ENCODE measurements around the gene SEC11A. TPM values are rescaled to one million over a fixed set of nuclear protein-coding genes. Genes with fewer than 3 reads are reported as not detected.
"Not testable (repeated sequence)": the region's sequence is repeated elsewhere in the genome, so short reads cannot be mapped to it uniquely, and the experiment has no call there.

Gene SEC11A
- total and polyA plus RNA-seq, 4 donors: 56.7 to 90.2 (median 71.3) TPM

DNA sequence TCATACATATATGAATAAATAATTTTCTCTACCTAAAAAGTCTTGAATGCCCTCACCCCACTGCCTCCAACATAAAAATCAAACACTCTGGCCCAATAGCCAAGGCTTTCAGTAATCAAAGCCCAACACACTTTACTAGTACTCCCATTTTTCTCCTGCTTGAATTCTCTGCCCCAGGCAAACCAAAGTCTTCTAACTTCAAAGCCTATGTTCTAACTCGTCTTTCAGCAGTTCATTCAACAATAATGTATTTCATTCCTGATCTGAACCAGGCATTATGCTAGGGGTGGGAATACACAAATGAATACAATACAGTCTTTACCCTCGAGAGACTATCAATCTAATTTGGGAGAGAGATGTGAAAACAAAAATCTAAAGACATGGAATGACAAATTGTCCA is 21.1 kb upstream of the SEC11A start (continued):
- TF ChIP-seq, protein P1, sequence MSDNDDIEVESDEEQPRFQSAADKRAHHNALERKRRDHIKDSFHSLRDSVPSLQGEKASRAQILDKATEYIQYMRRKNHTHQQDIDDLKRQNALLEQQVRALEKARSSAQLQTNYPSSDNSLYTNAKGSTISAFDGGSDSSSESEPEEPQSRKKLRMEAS (IDR thresholded peaks at IDR 0.05): no peak

DNA sequence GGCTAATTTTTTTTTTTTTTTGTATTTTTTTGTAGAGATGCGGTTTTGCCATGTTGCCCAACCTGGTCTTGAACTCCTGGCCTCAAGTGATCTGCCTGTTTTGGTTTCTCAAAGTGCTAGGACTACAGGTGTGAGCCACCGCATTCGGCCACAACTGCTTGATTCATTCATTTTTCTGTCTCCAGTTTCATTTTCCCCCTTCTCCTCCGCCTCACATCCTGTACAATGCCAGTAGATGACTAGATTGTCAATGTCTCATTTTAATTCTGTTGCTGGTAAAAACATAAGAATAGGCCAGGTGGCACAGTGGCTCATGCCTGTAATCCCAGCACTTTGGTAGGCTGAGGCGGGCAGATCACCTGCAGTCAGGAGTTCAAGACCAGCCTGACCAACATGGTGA is 20.4 kb upstream of the SEC11A start:
- DNase-seq (ENCODE audit: low spot score): no peak
- Histone ChIP-seq H3K27ac (ENCODE audit: low read depth in 1 of 2, low read length in 2 of 2) (no peak overlapping the region), H3K27me3 (ENCODE audit: control insufficient read depth in 4 of 4, insufficient read depth in 4 of 4, low read length in 3 of 4) (no peaks in the 10 kb centered on the region), H3K9me3 (ENCODE audit: control insufficient read depth in 4 of 4, low read length in 3 of 4) (no peaks in the 10 kb centered on the region), H3K4me1 (ENCODE audit: control insufficient read depth in 4 of 4, insufficient read depth in 4 of 4, low read length in 3 of 4) (peaks cover 0 to 4% (median 0%) of the 10 kb centered on the region in 4 donors), H3K9ac (ENCODE audit: low read depth in 1 of 2, low read length in 2 of 2) (no peak overlapping the region), H3K36me3 (ENCODE audit: control insufficient read depth in 4 of 4, insufficient read depth in 3 of 4, low read depth in 1 of 4, low read length in 3 of 4) (no peaks in the 10 kb centered on the region), H3K4me3 (ENCODE audit: low read depth in 1 of 3, low read length in 3 of 3) (no peak overlapping the region)
- TF ChIP-seq RAD21 (IDR thresholded peaks at IDR 0.05): no peak
- TF ChIP-seq, protein P2, sequence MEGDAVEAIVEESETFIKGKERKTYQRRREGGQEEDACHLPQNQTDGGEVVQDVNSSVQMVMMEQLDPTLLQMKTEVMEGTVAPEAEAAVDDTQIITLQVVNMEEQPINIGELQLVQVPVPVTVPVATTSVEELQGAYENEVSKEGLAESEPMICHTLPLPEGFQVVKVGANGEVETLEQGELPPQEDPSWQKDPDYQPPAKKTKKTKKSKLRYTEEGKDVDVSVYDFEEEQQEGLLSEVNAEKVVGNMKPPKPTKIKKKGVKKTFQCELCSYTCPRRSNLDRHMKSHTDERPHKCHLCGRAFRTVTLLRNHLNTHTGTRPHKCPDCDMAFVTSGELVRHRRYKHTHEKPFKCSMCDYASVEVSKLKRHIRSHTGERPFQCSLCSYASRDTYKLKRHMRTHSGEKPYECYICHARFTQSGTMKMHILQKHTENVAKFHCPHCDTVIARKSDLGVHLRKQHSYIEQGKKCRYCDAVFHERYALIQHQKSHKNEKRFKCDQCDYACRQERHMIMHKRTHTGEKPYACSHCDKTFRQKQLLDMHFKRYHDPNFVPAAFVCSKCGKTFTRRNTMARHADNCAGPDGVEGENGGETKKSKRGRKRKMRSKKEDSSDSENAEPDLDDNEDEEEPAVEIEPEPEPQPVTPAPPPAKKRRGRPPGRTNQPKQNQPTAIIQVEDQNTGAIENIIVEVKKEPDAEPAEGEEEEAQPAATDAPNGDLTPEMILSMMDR (IDR thresholded peaks at IDR 0.05; ENCODE audit: low read depth, low read length, missing input control): no peak
- TF ChIP-seq NR2F2 (IDR thresholded peaks at IDR 0.05): no peak
- TF ChIP-seq FOXA1 (IDR thresholded peaks at IDR 0.05): no peak
- no peak for TF ChIP-seq TAF1 (conservative IDR thresholded peaks at IDR 0.05)
- no peak for TF ChIP-seq HNF4G (IDR thresholded peaks at IDR 0.05)
- TF ChIP-seq, protein P3, sequence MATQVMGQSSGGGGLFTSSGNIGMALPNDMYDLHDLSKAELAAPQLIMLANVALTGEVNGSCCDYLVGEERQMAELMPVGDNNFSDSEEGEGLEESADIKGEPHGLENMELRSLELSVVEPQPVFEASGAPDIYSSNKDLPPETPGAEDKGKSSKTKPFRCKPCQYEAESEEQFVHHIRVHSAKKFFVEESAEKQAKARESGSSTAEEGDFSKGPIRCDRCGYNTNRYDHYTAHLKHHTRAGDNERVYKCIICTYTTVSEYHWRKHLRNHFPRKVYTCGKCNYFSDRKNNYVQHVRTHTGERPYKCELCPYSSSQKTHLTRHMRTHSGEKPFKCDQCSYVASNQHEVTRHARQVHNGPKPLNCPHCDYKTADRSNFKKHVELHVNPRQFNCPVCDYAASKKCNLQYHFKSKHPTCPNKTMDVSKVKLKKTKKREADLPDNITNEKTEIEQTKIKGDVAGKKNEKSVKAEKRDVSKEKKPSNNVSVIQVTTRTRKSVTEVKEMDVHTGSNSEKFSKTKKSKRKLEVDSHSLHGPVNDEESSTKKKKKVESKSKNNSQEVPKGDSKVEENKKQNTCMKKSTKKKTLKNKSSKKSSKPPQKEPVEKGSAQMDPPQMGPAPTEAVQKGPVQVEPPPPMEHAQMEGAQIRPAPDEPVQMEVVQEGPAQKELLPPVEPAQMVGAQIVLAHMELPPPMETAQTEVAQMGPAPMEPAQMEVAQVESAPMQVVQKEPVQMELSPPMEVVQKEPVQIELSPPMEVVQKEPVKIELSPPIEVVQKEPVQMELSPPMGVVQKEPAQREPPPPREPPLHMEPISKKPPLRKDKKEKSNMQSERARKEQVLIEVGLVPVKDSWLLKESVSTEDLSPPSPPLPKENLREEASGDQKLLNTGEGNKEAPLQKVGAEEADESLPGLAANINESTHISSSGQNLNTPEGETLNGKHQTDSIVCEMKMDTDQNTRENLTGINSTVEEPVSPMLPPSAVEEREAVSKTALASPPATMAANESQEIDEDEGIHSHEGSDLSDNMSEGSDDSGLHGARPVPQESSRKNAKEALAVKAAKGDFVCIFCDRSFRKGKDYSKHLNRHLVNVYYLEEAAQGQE (IDR thresholded peaks at IDR 0.05): no peak
- TF ChIP-seq, protein P1 (IDR thresholded peaks at IDR 0.05): no peak
- TF ChIP-seq RXRA (IDR thresholded peaks at IDR 0.05): no peak
- TF ChIP-seq SP1 (IDR thresholded peaks at IDR 0.05): no peak
- 87% methylated on average over 5 of the region's 5 CpGs for WGBS

DNA sequence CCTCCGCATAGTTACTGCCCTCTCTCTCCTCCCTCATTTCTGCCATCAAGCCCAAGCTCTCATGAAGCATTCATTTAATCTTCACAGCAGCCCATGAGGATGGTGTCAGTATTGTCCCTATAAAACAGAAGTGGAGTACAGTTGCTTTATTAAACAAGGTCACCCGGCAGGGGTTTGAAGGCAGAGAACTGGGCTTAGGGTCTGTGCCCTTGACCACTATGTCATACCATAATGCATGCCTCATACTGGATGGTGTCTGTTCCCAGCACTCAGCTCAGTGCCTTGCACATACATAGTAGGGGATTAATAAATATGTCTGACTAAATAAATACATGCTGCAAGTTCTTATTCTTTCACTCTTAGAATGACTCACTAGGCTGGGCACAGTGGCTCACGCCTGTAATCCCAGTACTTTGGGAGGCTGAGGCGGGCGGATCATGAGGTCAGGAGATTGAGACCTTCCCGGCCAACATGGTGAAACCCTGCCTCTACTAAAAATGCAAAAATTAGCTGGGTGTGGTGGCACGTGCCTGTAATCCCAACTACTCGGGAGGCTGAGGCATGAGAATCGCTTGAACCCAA is 19.6 kb upstream of the SEC11A start:
- not testable (repeated sequence) for H3K9me3 ChIP-seq (ENCODE audit: control insufficient read depth in 4 of 4, low read length in 3 of 4); H3K36me3 ChIP-seq (ENCODE audit: control insufficient read depth in 4 of 4, insufficient read depth in 3 of 4, low read depth in 1 of 4, low read length in 3 of 4); H3K4me1 ChIP-seq (ENCODE audit: control insufficient read depth in 4 of 4, insufficient read depth in 4 of 4, low read length in 3 of 4); DNase-seq (ENCODE audit: low spot score); H3K9ac ChIP-seq (ENCODE audit: low read depth in 1 of 2, low read length in 2 of 2); H3K4me3 ChIP-seq (ENCODE audit: low read depth in 1 of 3, low read length in 3 of 3); H3K27me3 ChIP-seq (ENCODE audit: control insufficient read depth in 4 of 4, insufficient read depth in 4 of 4, low read length in 3 of 4)
- H3K27ac ChIP-seq (ENCODE audit: low read depth in 1 of 2, low read length in 2 of 2): peak overlapping the region in 1 of 2 donors; percentile 25
- WGBS: 80% methylated on average over 9 of the region's 9 CpGs

Data from liver (tissue), 9 donors.